ENCODE measurements around the gene FOSL1.

GRCh38 chr11:65925397-65925796 is 25.2 kb upstream of the FOSL1 start:
- no peak for TF ChIP-seq CTCF (IDR thresholded peaks at IDR 0.05)
- no peak for TF ChIP-seq POLR2A (IDR thresholded peaks at IDR 0.05)
